ENCODE data around the gene WFDC10B.
"Not testable (repeated sequence)": the region's sequence is repeated elsewhere in the genome, so short reads cannot be mapped to it uniquely, and the experiment has no call there.

Gene WFDC10B

GRCh38 chr20:45701873-45702272 is 2.9 kb downstream of the WFDC10B start, which contains the start of gene WFDC13:
Gene WFDC13 (plus strand): TSS chr20:45702038. CDS start chr20:45702124, 86 bp downstream.
- no peaks in the 10 kb centered on the region for H3K4me1 ChIP-seq (ENCODE audit: control insufficient read depth in 1 of 2, insufficient read depth in 2 of 2, low read length in 2 of 2)
- H3K27me3 ChIP-seq (ENCODE audit: low read depth, low read length) = no peaks in the 10 kb centered on the region
- H3K9me3 ChIP-seq (ENCODE audit: control insufficient read depth in 1 of 2, low read length in 2 of 2) = no peaks in the 10 kb centered on the region
- no peak within 1 kb of the TSS for H3K4me3 ChIP-seq (ENCODE audit: low read depth in 1 of 2, low read length in 2 of 2)
- H3K27ac ChIP-seq (ENCODE audit: low read length) = no peak within 1 kb of the TSS
- H3K36me3 ChIP-seq (ENCODE audit: control insufficient read depth in 1 of 2, insufficient read depth in 2 of 2, low read length in 2 of 2) = no peaks in the 10 kb centered on the region

GRCh38 chr20:45701104-45701503 is 3.7 kb downstream of the WFDC10B start:
- Histone ChIP-seq H3K27ac (ENCODE audit: low read length) (no peak overlapping the region), H3K4me1 (ENCODE audit: control insufficient read depth in 1 of 2, insufficient read depth in 2 of 2, low read length in 2 of 2) (no peaks in the 10 kb centered on the region), H3K9me3 (ENCODE audit: control insufficient read depth in 1 of 2, low read length in 2 of 2) (no peaks in the 10 kb centered on the region), H3K36me3 (ENCODE audit: control insufficient read depth in 1 of 2, insufficient read depth in 2 of 2, low read length in 2 of 2) (no peaks in the 10 kb centered on the region), H3K27me3 (ENCODE audit: low read depth, low read length) (no peaks in the 10 kb centered on the region), H3K4me3 (ENCODE audit: low read depth in 1 of 2, low read length in 2 of 2) (no peak overlapping the region)

- H3K27ac ChIP-seq (ENCODE audit: low read length) = no peak overlapping the region
- H3K4me3 ChIP-seq (ENCODE audit: low read depth in 1 of 2, low read length in 2 of 2) = no peak overlapping the region
- H3K9me3 ChIP-seq (ENCODE audit: control insufficient read depth in 1 of 2, low read length in 2 of 2) = no peaks in the 10 kb centered on the region
- no peaks in the 10 kb centered on the region for H3K27me3 ChIP-seq (ENCODE audit: low read depth, low read length)
- no peaks in the 10 kb centered on the region for H3K4me1 ChIP-seq (ENCODE audit: control insufficient read depth in 1 of 2, insufficient read depth in 2 of 2, low read length in 2 of 2)
- H3K36me3 ChIP-seq (ENCODE audit: control insufficient read depth in 1 of 2, insufficient read depth in 2 of 2, low read length in 2 of 2) = no peaks in the 10 kb centered on the region
Observed at GRCh38 chr20:45695496-45695895, 9.3 kb downstream of the WFDC10B start.

GRCh38 chr20:45693346-45693745 is 11.5 kb downstream of the WFDC10B start:
- not testable (repeated sequence) for H3K4me3 ChIP-seq (ENCODE audit: low read depth in 1 of 2, low read length in 2 of 2); H3K36me3 ChIP-seq (ENCODE audit: control insufficient read depth in 1 of 2, insufficient read depth in 2 of 2, low read length in 2 of 2); H3K27ac ChIP-seq (ENCODE audit: low read length); H3K9me3 ChIP-seq (ENCODE audit: control insufficient read depth in 1 of 2, low read length in 2 of 2); H3K4me1 ChIP-seq (ENCODE audit: control insufficient read depth in 1 of 2, insufficient read depth in 2 of 2, low read length in 2 of 2); H3K27me3 ChIP-seq (ENCODE audit: low read depth, low read length)

GRCh38 chr20:45685896-45686295 is 18.9 kb downstream of the WFDC10B start:
- no peak overlapping the region for H3K4me3 ChIP-seq (ENCODE audit: low read depth in 1 of 2, low read length in 2 of 2)
- no peaks in the 10 kb centered on the region for H3K4me1 ChIP-seq (ENCODE audit: control insufficient read depth in 1 of 2, insufficient read depth in 2 of 2, low read length in 2 of 2)
- H3K27ac ChIP-seq (ENCODE audit: low read length) = no peak overlapping the region
- no peaks in the 10 kb centered on the region for H3K27me3 ChIP-seq (ENCODE audit: low read depth, low read length)
- H3K36me3 ChIP-seq (ENCODE audit: control insufficient read depth in 1 of 2, insufficient read depth in 2 of 2, low read length in 2 of 2) = no peaks in the 10 kb centered on the region
- no peaks in the 10 kb centered on the region for H3K9me3 ChIP-seq (ENCODE audit: control insufficient read depth in 1 of 2, low read length in 2 of 2)

- H3K27ac ChIP-seq (ENCODE audit: low read length) = no peak overlapping the region
- no peaks in the 10 kb centered on the region for H3K4me1 ChIP-seq (ENCODE audit: control insufficient read depth in 1 of 2, insufficient read depth in 2 of 2, low read length in 2 of 2)
- no peaks in the 10 kb centered on the region for H3K36me3 ChIP-seq (ENCODE audit: control insufficient read depth in 1 of 2, insufficient read depth in 2 of 2, low read length in 2 of 2)
- H3K4me3 ChIP-seq (ENCODE audit: low read depth in 1 of 2, low read length in 2 of 2) = no peak overlapping the region
- H3K9me3 ChIP-seq (ENCODE audit: control insufficient read depth in 1 of 2, low read length in 2 of 2) = peaks cover 21 to 35% of the 10 kb centered on the region in 2 donors
- no peaks in the 10 kb centered on the region for H3K27me3 ChIP-seq (ENCODE audit: low read depth, low read length)
Observed at GRCh38 chr20:45679650-45680049, 25.2 kb downstream of the WFDC10B start.

GRCh38 chr20:45672765-45673164 is 32.1 kb downstream of the WFDC10B start:
- Histone ChIP-seq H3K4me1 (ENCODE audit: control insufficient read depth in 1 of 2, insufficient read depth in 2 of 2, low read length in 2 of 2) (no peaks in the 10 kb centered on the region), H3K27me3 (ENCODE audit: low read depth, low read length) (no peaks in the 10 kb centered on the region), H3K36me3 (ENCODE audit: control insufficient read depth in 1 of 2, insufficient read depth in 2 of 2, low read length in 2 of 2) (no peaks in the 10 kb centered on the region), H3K4me3 (ENCODE audit: low read depth in 1 of 2, low read length in 2 of 2) (no peak overlapping the region), H3K9me3 (ENCODE audit: control insufficient read depth in 1 of 2, low read length in 2 of 2) (peaks cover 0 to 11% of the 10 kb centered on the region in 2 donors), H3K27ac (ENCODE audit: low read length) (no peak overlapping the region)

GRCh38 chr20:45670139-45670538 is 34.7 kb downstream of the WFDC10B start, which contains the start of gene WFDC11:
Gene WFDC11 (minus strand): TSS chr20:45670239. CDS start chr20:45650600, 19,639 bp downstream.
- H3K9me3 ChIP-seq (ENCODE audit: control insufficient read depth in 1 of 2, low read length in 2 of 2) = no peaks in the 10 kb centered on the region
- no peaks in the 10 kb centered on the region for H3K36me3 ChIP-seq (ENCODE audit: control insufficient read depth in 1 of 2, insufficient read depth in 2 of 2, low read length in 2 of 2)
- no peak within 1 kb of the TSS for H3K4me3 ChIP-seq (ENCODE audit: low read depth in 1 of 2, low read length in 2 of 2)
- H3K27me3 ChIP-seq (ENCODE audit: low read depth, low read length) = no peaks in the 10 kb centered on the region
- no peaks in the 10 kb centered on the region for H3K4me1 ChIP-seq (ENCODE audit: control insufficient read depth in 1 of 2, insufficient read depth in 2 of 2, low read length in 2 of 2)
- H3K27ac ChIP-seq (ENCODE audit: low read length) = no peak within 1 kb of the TSS

- H3K27me3 ChIP-seq (ENCODE audit: low read depth, low read length); H3K4me1 ChIP-seq (ENCODE audit: control insufficient read depth in 1 of 2, insufficient read depth in 2 of 2, low read length in 2 of 2); H3K27ac ChIP-seq (ENCODE audit: low read length); H3K9me3 ChIP-seq (ENCODE audit: control insufficient read depth in 1 of 2, low read length in 2 of 2); H3K4me3 ChIP-seq (ENCODE audit: low read depth in 1 of 2, low read length in 2 of 2); H3K36me3 ChIP-seq (ENCODE audit: control insufficient read depth in 1 of 2, insufficient read depth in 2 of 2, low read length in 2 of 2): not testable (repeated sequence)
Observed at GRCh38 chr20:45657038-45657437, 47.8 kb downstream of the WFDC10B start.

- H3K4me1 ChIP-seq (ENCODE audit: control insufficient read depth in 1 of 2, insufficient read depth in 2 of 2, low read length in 2 of 2); H3K36me3 ChIP-seq (ENCODE audit: control insufficient read depth in 1 of 2, insufficient read depth in 2 of 2, low read length in 2 of 2); H3K27me3 ChIP-seq (ENCODE audit: low read depth, low read length); H3K27ac ChIP-seq (ENCODE audit: low read length); H3K9me3 ChIP-seq (ENCODE audit: control insufficient read depth in 1 of 2, low read length in 2 of 2); H3K4me3 ChIP-seq (ENCODE audit: low read depth in 1 of 2, low read length in 2 of 2): not testable (repeated sequence)
Observed at GRCh38 chr20:45651726-45652125, 53.1 kb downstream of the WFDC10B start.

GRCh38 chr20:45649312-45649863 is 55.4 kb downstream of the WFDC10B start:
- Histone ChIP-seq H3K27me3 (ENCODE audit: low read depth, low read length) (no peaks in the 10 kb centered on the region), H3K36me3 (ENCODE audit: control insufficient read depth in 1 of 2, insufficient read depth in 2 of 2, low read length in 2 of 2) (no peaks in the 10 kb centered on the region), H3K9me3 (ENCODE audit: control insufficient read depth in 1 of 2, low read length in 2 of 2) (peaks cover 0 to 6% of the 10 kb centered on the region in 2 donors), H3K4me1 (ENCODE audit: control insufficient read depth in 1 of 2, insufficient read depth in 2 of 2, low read length in 2 of 2) (no peaks in the 10 kb centered on the region), H3K4me3 (ENCODE audit: low read depth in 1 of 2, low read length in 2 of 2) (no peak overlapping the region), H3K27ac (ENCODE audit: low read length) (no peak overlapping the region)

GRCh38 chr20:45647441-45648050 is 57.3 kb downstream of the WFDC10B start:
- no peaks in the 10 kb centered on the region for H3K27me3 ChIP-seq (ENCODE audit: low read depth, low read length)
- no peak overlapping the region for H3K4me3 ChIP-seq (ENCODE audit: low read depth in 1 of 2, low read length in 2 of 2)
- H3K27ac ChIP-seq (ENCODE audit: low read length) = no peak overlapping the region
- no peaks in the 10 kb centered on the region for H3K4me1 ChIP-seq (ENCODE audit: control insufficient read depth in 1 of 2, insufficient read depth in 2 of 2, low read length in 2 of 2)
- peaks cover 0 to 6% of the 10 kb centered on the region in 2 donors for H3K9me3 ChIP-seq (ENCODE audit: control insufficient read depth in 1 of 2, low read length in 2 of 2)
- H3K36me3 ChIP-seq (ENCODE audit: control insufficient read depth in 1 of 2, insufficient read depth in 2 of 2, low read length in 2 of 2) = no peaks in the 10 kb centered on the region
